Liver (tissue), 3 donors: ENCODE results near the gene INPP4B.

Source experiments
- ATF3 ChIP-seq: IDR thresholded peaks from 2 replicates; pipeline ENCODE4 v1.6.1; 2016; ENCODE audit warnings: antibody characterized with exemption
- CTCF ChIP-seq: fragments of 150-350 bp; IDR thresholded peaks from 2 replicates; pipeline ENCODE4 v1.5.1; 2017; ENCODE audit warnings: improper control_type of control experiment, low read depth, low read length; ENCODE audit not compliant: missing input control
- EGR1 ChIP-seq, 2 donors: IDR thresholded peaks; 2 replicates each; pipeline ENCODE4 v1.6.1; 2016 to 2018; ENCODE audit warnings: antibody characterized with exemption in 2 of 2, low read depth in 2 of 2
- GABPA ChIP-seq, 2 donors: IDR thresholded peaks in 1 of 2; conservative IDR thresholded peaks in 1 of 2; 2 replicates each; pipeline ENCODE4 v1.6.1; 2016; ENCODE audit warnings: antibody characterized with exemption in 2 of 2, mild to moderate bottlenecking in 1 of 2, moderate library complexity in 1 of 2
- HNF4G ChIP-seq: IDR thresholded peaks from 2 replicates; pipeline ENCODE4 v1.6.1; 2016; ENCODE audit warnings: antibody characterized with exemption
- JUND ChIP-seq, 2 donors: IDR thresholded peaks; 2 replicates each; pipeline ENCODE4 v1.6.1; 2016; ENCODE audit warnings: antibody characterized with exemption in 2 of 2
- RAD21 ChIP-seq, 2 donors: IDR thresholded peaks; 2 replicates each; pipeline ENCODE4 v1.6.1; 2016; ENCODE audit warnings: antibody characterized with exemption in 2 of 2, mild to moderate bottlenecking in 2 of 2
- REST ChIP-seq: IDR thresholded peaks from 2 replicates; pipeline ENCODE4 v1.6.1; 2016; ENCODE audit warnings: antibody characterized with exemption, mild to moderate bottlenecking
- RXRA ChIP-seq, 2 donors: IDR thresholded peaks; 2 replicates each; pipeline ENCODE4 v1.6.1; 2017 to 2018; ENCODE audit warnings: antibody characterized with exemption in 2 of 2, mild to moderate bottlenecking in 1 of 2
- SP1 ChIP-seq: IDR thresholded peaks from 2 replicates; pipeline ENCODE4 v1.6.1; 2018; ENCODE audit warnings: antibody characterized with exemption, mild to moderate bottlenecking
- TAF1 ChIP-seq: conservative IDR thresholded peaks from 2 replicates; pipeline ENCODE4 v1.6.1; 2016; ENCODE audit warnings: antibody characterized with exemption, mild to moderate bottlenecking
- TF ChIP-seq, protein P1 (sequence below): IDR thresholded peaks from 2 replicates; pipeline ENCODE4 v1.6.1; 2016; ENCODE audit warnings: antibody characterized with exemption
- donor health status: healthy.
- donor health status: healthy.

- TF ChIP-seq CTCF (no peak), TAF1 (no peak), SP1 (no peak), GABPA (IDR thresholded peaks at IDR 0.05 in 1 of 2, conservative IDR thresholded peaks at IDR 0.05 in 1 of 2) (no peak), RAD21 (IDR thresholded peaks at IDR 0.05) (no peak), REST (no peak), HNF4G (no peak), ATF3 (no peak), RXRA (IDR thresholded peaks at IDR 0.05) (no peak), EGR1 (IDR thresholded peaks at IDR 0.05; ENCODE audit: low read depth in 2 of 2) (no peak), JUND (IDR thresholded peaks at IDR 0.05) (no peak)
- TF ChIP-seq, protein P1, sequence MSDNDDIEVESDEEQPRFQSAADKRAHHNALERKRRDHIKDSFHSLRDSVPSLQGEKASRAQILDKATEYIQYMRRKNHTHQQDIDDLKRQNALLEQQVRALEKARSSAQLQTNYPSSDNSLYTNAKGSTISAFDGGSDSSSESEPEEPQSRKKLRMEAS: no peak
Observed at GRCh38 chr4:142725886-142726285, 120.2 kb downstream of the INPP4B start.
